Neural progenitor cell (in vitro differentiated cells): ENCODE measurements around the gene ACVR1. TPM values are rescaled to one million over a fixed set of nuclear protein-coding genes. Genes with fewer than 3 reads are reported as not detected.

ENCODE experiments used
- DNase-seq: peaks from one replicate; pipeline ENCODE4 v3.0.0-alpha.2; 2016; ENCODE audit warnings: low spot score
- H2AFZ ChIP-seq: fragments of 200-600 bp; sonication (generic); replicated peaks from 2 replicates; pipeline ENCODE4 v1.6.1; 2016; ENCODE audit warnings: antibody characterized with exemption
- H3F3A ChIP-seq: fragments of 200-600 bp; sonication (generic); 2 replicates; pipeline ENCODE4 v1.6.1; 2016; ENCODE audit warnings: antibody characterized with exemption, low read depth
- H3K27ac ChIP-seq: fragments of 200-600 bp; sonication (generic); 2 replicates; pipeline ENCODE4 v1.5.1; 2016; ENCODE audit warnings: mild to moderate bottlenecking
- H3K27me3 ChIP-seq: fragments of 200-600 bp; sonication (generic); 2 replicates; pipeline ENCODE4 v1.6.1; 2016; ENCODE audit warnings: mild to moderate bottlenecking, moderate library complexity
- H3K36me3 ChIP-seq: fragments of 200-600 bp; sonication (generic); 2 replicates; pipeline ENCODE4 v1.5.1; 2016
- H3K4me1 ChIP-seq: fragments of 200-600 bp; sonication (generic); 2 replicates; pipeline ENCODE4 v1.6.1; 2016; ENCODE audit warnings: mixed run types
- H3K4me2 ChIP-seq: fragments of 200-600 bp; sonication (generic); 2 replicates; pipeline ENCODE4 v1.6.1; 2016
- H3K4me3 ChIP-seq: fragments of 200-600 bp; sonication (generic); 2 replicates; pipeline ENCODE4 v1.5.1; 2016
- H3K79me2 ChIP-seq: fragments of 200-600 bp; sonication (generic); 2 replicates; pipeline ENCODE4 v1.6.1; 2016; ENCODE audit warnings: low read depth
- H3K9ac ChIP-seq: fragments of 200-600 bp; sonication (generic); 2 replicates; pipeline ENCODE4 v1.6.1; 2016
- H3K9me3 ChIP-seq: fragments of 200-600 bp; sonication (generic); 2 replicates; pipeline ENCODE4 v1.5.1; 2016; ENCODE audit warnings: low read depth
- H4K20me1 ChIP-seq: fragments of 200-600 bp; sonication (generic); 2 replicates; pipeline ENCODE4 v1.6.1; 2016; ENCODE audit warnings: low read depth
- H3K27ac Mint-ChIP-seq: 3 replicates; pipeline ENCODE4 v1.8.0; 2021; ENCODE audit warnings: mixed read lengths
- H3K27me3 Mint-ChIP-seq: 2 replicates; pipeline ENCODE4 v1.8.0; 2022; ENCODE audit warnings: low read depth, mild to moderate bottlenecking, inconsistent platforms, moderate library complexity, mixed read lengths; ENCODE audit not compliant: insufficient read depth
- H3K36me3 Mint-ChIP-seq: 3 replicates; pipeline ENCODE4 v1.8.0; 2021; ENCODE audit warnings: mixed read lengths
- H3K4me1 Mint-ChIP-seq: 3 replicates; pipeline ENCODE4 v1.8.0; 2021; ENCODE audit warnings: mixed read lengths
- H3K4me3 Mint-ChIP-seq: 3 replicates; pipeline ENCODE4 v1.8.0; 2021; ENCODE audit warnings: mild to moderate bottlenecking, moderate library complexity, mixed read lengths
- H3K9me3 Mint-ChIP-seq: 3 replicates; pipeline ENCODE4 v1.8.0; 2020; ENCODE audit warnings: mixed read lengths
- CTCF ChIP-seq: fragments of 200-600 bp; sonication (generic); IDR thresholded peaks from 2 replicates; pipeline ENCODE4 v1.5.1; 2017; ENCODE audit warnings: antibody characterized with exemption, mild to moderate bottlenecking
- EZH2 ChIP-seq: fragments of 200-600 bp; sonication (generic); IDR thresholded peaks from 2 replicates; pipeline ENCODE4 v1.6.1; 2017; ENCODE audit warnings: antibody characterized with exemption, mild to moderate bottlenecking, moderate library complexity
- EZH2phosphoT487 ChIP-seq: fragments of 200-600 bp; sonication (generic); IDR thresholded peaks from 2 replicates; pipeline ENCODE4 v1.6.1; 2017; ENCODE audit warnings: antibody characterized with exemption
- total RNA-seq: library from RNA; depleted of rRNA; stranded (reverse); fragments of >200 nt; gene quantifications from 2 replicates; pipeline ENCODE4 v1.2.3, GENCODE V29; 2015; ENCODE audit warnings: low replicate concordance

Gene ACVR1
- total RNA-seq, 1 donor from 2014 or later: 14.0 TPM

GRCh38 chr2:157727693-157728092, 148.4 kb downstream of the ACVR1 start:
- Mint-ChIP-seq H3K27ac (no peak overlapping the region), H3K4me3 (no peak overlapping the region), H3K9me3 (peaks cover 19% of the 10 kb centered on the region), H3K27me3 (no peaks in the 10 kb centered on the region), H3K36me3 (peaks cover 26% of the 10 kb centered on the region), H3K4me1 (no peaks in the 10 kb centered on the region)
- H3K27me3 ChIP-seq: no peaks in the 10 kb centered on the region
- H3K4me2 ChIP-seq: no peak overlapping the region
- no peaks in the 10 kb centered on the region for H4K20me1 ChIP-seq
- H3K36me3 ChIP-seq: no peaks in the 10 kb centered on the region
- DNase-seq: no peak
- TF ChIP-seq EZH2: no peak
- no peak for TF ChIP-seq CTCF
- no peak for TF ChIP-seq EZH2phosphoT487
- H3K4me1 ChIP-seq: no peaks in the 10 kb centered on the region
- H3K9ac ChIP-seq: no peak overlapping the region
- H3K79me2 ChIP-seq: no peaks in the 10 kb centered on the region
- H3K9me3 ChIP-seq: peaks cover 4% of the 10 kb centered on the region
- no peak overlapping the region for H2AFZ ChIP-seq
- H3F3A ChIP-seq: no peaks in the 10 kb centered on the region
- no peak overlapping the region for H3K4me3 ChIP-seq
- no peak overlapping the region for H3K27ac ChIP-seq

DNA sequence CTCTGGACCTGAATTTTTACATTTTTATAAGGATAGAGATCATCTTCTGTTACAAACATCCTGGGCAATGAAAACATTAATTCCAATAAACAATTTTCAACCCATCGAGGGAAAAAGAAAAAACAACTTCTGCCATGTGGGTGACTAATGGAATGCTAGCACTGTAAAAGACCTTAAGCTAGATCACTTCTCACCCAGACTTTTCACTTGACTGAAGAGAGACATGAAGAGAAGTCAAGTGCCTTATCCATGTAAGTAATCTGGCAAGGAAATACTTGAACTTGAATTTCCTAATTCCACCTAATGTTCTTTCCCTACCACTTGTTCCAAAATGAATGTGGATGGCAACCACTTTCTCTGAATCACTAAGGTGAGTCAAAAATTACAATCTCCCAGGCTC, 149.2 kb downstream of the ACVR1 start:
- Histone ChIP-seq H3K4me3 (no peak overlapping the region), H3K4me2 (no peak overlapping the region), H3K9ac (no peak overlapping the region), H3F3A (no peaks in the 10 kb centered on the region), H3K79me2 (no peaks in the 10 kb centered on the region), H3K27ac (no peak overlapping the region), H4K20me1 (no peaks in the 10 kb centered on the region), H3K9me3 (peaks cover 11% of the 10 kb centered on the region), H3K27me3 (no peaks in the 10 kb centered on the region), H3K4me1 (no peaks in the 10 kb centered on the region), H2AFZ (no peak overlapping the region), H3K36me3 (peaks cover 7% of the 10 kb centered on the region)
- TF ChIP-seq CTCF (no peak), EZH2phosphoT487 (no peak), EZH2 (no peak)
- Mint-ChIP-seq H3K36me3 (peaks cover 27% of the 10 kb centered on the region), H3K9me3 (peaks cover 26% of the 10 kb centered on the region), H3K4me3 (no peak overlapping the region), H3K4me1 (no peaks in the 10 kb centered on the region), H3K27me3 (peaks cover 2% of the 10 kb centered on the region), H3K27ac (no peak overlapping the region)
- DNase-seq: no peak

DNA sequence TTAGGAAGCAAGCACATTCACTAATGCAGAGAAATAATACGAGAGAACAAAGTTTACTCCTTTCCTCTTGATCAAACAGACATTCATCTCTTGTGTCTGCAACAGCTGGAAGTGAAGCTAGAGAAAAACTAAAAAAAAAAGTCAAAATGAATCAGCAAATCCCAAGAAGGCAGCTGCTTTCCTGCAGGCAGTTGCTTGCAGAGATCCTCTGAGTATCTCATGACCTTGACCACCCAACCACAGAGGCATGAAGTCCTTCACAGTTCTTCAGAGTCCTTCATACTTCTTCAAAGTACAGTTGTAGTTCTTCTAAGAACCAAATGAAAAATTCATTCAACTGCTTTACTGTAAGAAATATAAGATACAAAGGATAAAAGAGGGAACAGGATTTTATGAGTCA, 150.3 kb downstream of the ACVR1 start:
- peaks cover 32% of the 10 kb centered on the region for H3K9me3 Mint-ChIP-seq
- peaks cover 24% of the 10 kb centered on the region for H3K36me3 Mint-ChIP-seq
- no peak overlapping the region for H3K27ac Mint-ChIP-seq

More for the DNA sequence above, 150.3 kb downstream of the ACVR1 start:
- Histone ChIP-seq H3K79me2 (no peaks in the 10 kb centered on the region), H3K4me1 (no peaks in the 10 kb centered on the region), H3K27me3 (no peaks in the 10 kb centered on the region), H3K36me3 (peaks cover 11% of the 10 kb centered on the region), H3K9ac (no peak overlapping the region), H3K27ac (no peak overlapping the region), H3K4me2 (no peak overlapping the region), H3K4me3 (no peak overlapping the region), H3F3A (no peaks in the 10 kb centered on the region), H4K20me1 (no peaks in the 10 kb centered on the region), H2AFZ (no peak overlapping the region), H3K9me3 (peaks cover 14% of the 10 kb centered on the region)
- Mint-ChIP-seq H3K27me3 (peaks cover 2% of the 10 kb centered on the region), H3K4me1 (no peaks in the 10 kb centered on the region), H3K4me3 (no peak overlapping the region)
- no peak for DNase-seq
- no peak for TF ChIP-seq CTCF
